ENCODE measurements around the gene TNP2.

GRCh38 chr16:11318817-11319216 is 49.7 kb upstream of the TNP2 start:
- TF ChIP-seq CTCF (IDR thresholded peaks at IDR 0.05; ENCODE audit: low read length) (no peak), EZH2 (IDR thresholded peaks at IDR 0.05; ENCODE audit: borderline replicate concordance, low read length) (no peak)
